H9 (cell line): ENCODE measurements around the gene ATP11C. TPM values are rescaled to one million over a fixed set of nuclear protein-coding genes. Genes with fewer than 3 reads are reported as not detected.

Source experiments
- DNase-seq: peaks from one replicate; pipeline ENCODE4 v3.0.0-alpha.2; 2017
- H2AFZ ChIP-seq: one replicate; pipeline ENCODE4 v1.6.1; 2013; ENCODE audit warnings: mild to moderate bottlenecking, low read length, control low read depth, moderate library complexity
- H2AK5ac ChIP-seq: 2 replicates; pipeline ENCODE4 v1.6.1; 2013; ENCODE audit warnings: low read length, control low read depth, mixed read lengths; ENCODE audit not compliant: insufficient read length
- H2BK120ac ChIP-seq: one replicate; pipeline ENCODE4 v1.6.1; 2013; ENCODE audit warnings: low read depth, mild to moderate bottlenecking, low read length, control low read depth, inconsistent platforms; ENCODE audit not compliant: poor library complexity, severe bottlenecking
- H2BK12ac ChIP-seq: 2 replicates; pipeline ENCODE4 v1.6.1; 2013; ENCODE audit warnings: low read length, control low read depth, mixed read lengths, low read depth; ENCODE audit not compliant: insufficient read length
- H2BK15ac ChIP-seq: 2 replicates; pipeline ENCODE4 v1.6.1; 2013; ENCODE audit warnings: low read depth, low read length, control low read depth
- H2BK20ac ChIP-seq: one replicate; pipeline ENCODE4 v1.6.1; 2013; ENCODE audit warnings: low read depth, mild to moderate bottlenecking, low read length, control low read depth, inconsistent platforms; ENCODE audit not compliant: poor library complexity, severe bottlenecking
- H2BK5ac ChIP-seq: 2 replicates; pipeline ENCODE4 v1.6.1; 2013; ENCODE audit warnings: low read length, control low read depth, mixed read lengths; ENCODE audit not compliant: insufficient read length
- H3K14ac ChIP-seq: 2 replicates; pipeline ENCODE4 v1.6.1; 2013; ENCODE audit warnings: low read length, control low read depth; ENCODE audit not compliant: insufficient read depth
- H3K18ac ChIP-seq: 2 replicates; pipeline ENCODE4 v1.6.1; 2013; ENCODE audit warnings: low read depth, mild to moderate bottlenecking, mixed read lengths, low read length, control low read depth; ENCODE audit not compliant: insufficient read length
- H3K23ac ChIP-seq: 2 replicates; pipeline ENCODE4 v1.6.1; 2013; ENCODE audit warnings: low read length, control low read depth, mixed read lengths, low read depth; ENCODE audit not compliant: insufficient read length
- H3K23me2 ChIP-seq: 2 replicates; pipeline ENCODE4 v1.6.1; 2013; ENCODE audit warnings: low read depth, mild to moderate bottlenecking, mixed read lengths, low read length, control low read depth; ENCODE audit not compliant: insufficient read length, poor library complexity, severe bottlenecking
- H3K27ac ChIP-seq: 2 replicates; pipeline ENCODE4 v1.5.1; 2013; ENCODE audit warnings: low read length, control low read depth, mixed read lengths, low read depth; ENCODE audit not compliant: insufficient read length
- H3K27me3 ChIP-seq: 2 replicates; pipeline ENCODE4 v1.6.1; 2013; ENCODE audit warnings: low read length, control low read depth, inconsistent platforms; ENCODE audit not compliant: insufficient read depth
- H3K4ac ChIP-seq: 2 replicates; pipeline ENCODE4 v1.6.1; 2013; ENCODE audit warnings: low read depth, mild to moderate bottlenecking, control low read depth, inconsistent platforms, low read length, moderate library complexity
- H3K4me1 ChIP-seq: 2 replicates; pipeline ENCODE4 v1.6.1; 2013; ENCODE audit warnings: low read length, control low read depth, inconsistent platforms; ENCODE audit not compliant: insufficient read depth
- H3K4me2 ChIP-seq: 2 replicates; pipeline ENCODE4 v1.6.1; 2013; ENCODE audit warnings: low read length, control low read depth, mixed read lengths; ENCODE audit not compliant: insufficient read length, insufficient read depth
- H3K56ac ChIP-seq: 2 replicates; pipeline ENCODE4 v1.6.1; 2013; ENCODE audit warnings: low read depth, mild to moderate bottlenecking, mixed read lengths, low read length, control low read depth; ENCODE audit not compliant: insufficient read length
- H3K79me1 ChIP-seq: 2 replicates; pipeline ENCODE4 v1.6.1; 2013; ENCODE audit warnings: low read depth, mild to moderate bottlenecking, moderate library complexity, low read length, control low read depth, inconsistent platforms; ENCODE audit not compliant: insufficient read depth, poor library complexity, severe bottlenecking
- H3K79me2 ChIP-seq: 2 replicates; pipeline ENCODE4 v1.6.1; 2013; ENCODE audit warnings: low read length, control low read depth, inconsistent platforms; ENCODE audit not compliant: insufficient read depth
- H3K9ac ChIP-seq: 2 replicates; pipeline ENCODE4 v1.6.1; 2013; ENCODE audit warnings: low read length, control low read depth, mixed read lengths; ENCODE audit not compliant: insufficient read length; ENCODE audit errors: extremely low read depth
- H3K9me3 ChIP-seq: one replicate; pipeline ENCODE4 v1.6.1; 2013; ENCODE audit warnings: low read depth, low read length, inconsistent platforms; ENCODE audit not compliant: control insufficient read depth
- H3T11ph ChIP-seq: one replicate; pipeline ENCODE4 v1.6.1; 2013; ENCODE audit warnings: mild to moderate bottlenecking, low read length, control low read depth, inconsistent platforms
- H4K20me1 ChIP-seq: one replicate; pipeline ENCODE4 v1.6.1; 2013; ENCODE audit not compliant: control insufficient read depth, insufficient read length, insufficient read depth
- H4K5ac ChIP-seq: 2 replicates; pipeline ENCODE4 v1.6.1; 2013; ENCODE audit warnings: low read depth, mild to moderate bottlenecking, mixed read lengths, low read length, control low read depth; ENCODE audit not compliant: insufficient read length
- H4K8ac ChIP-seq: replicated peaks from 2 replicates; pipeline ENCODE4 v1.6.1; 2013; ENCODE audit warnings: low read length, control low read depth, mixed read lengths, low read depth; ENCODE audit not compliant: insufficient read length
- H4K91ac ChIP-seq: 2 replicates; pipeline ENCODE4 v1.6.1; 2013; ENCODE audit warnings: low read depth, mild to moderate bottlenecking, moderate library complexity, mixed read lengths, low read length, control low read depth; ENCODE audit not compliant: insufficient read length
- H3K27ac Mint-ChIP-seq, 3 experiments: 2 replicates in 2 of 3; 3 replicates in 1 of 3; pipeline ENCODE4 v1.8.0; 2020 to 2021; ENCODE audit warnings: mixed read lengths in 3 of 3, mild to moderate bottlenecking in 1 of 3, moderate library complexity in 1 of 3
- H3K27me3 Mint-ChIP-seq: 2 replicates; pipeline ENCODE4 v1.8.0; 2021; ENCODE audit warnings: low read depth, mild to moderate bottlenecking, moderate library complexity, mixed read lengths
- H3K36me3 Mint-ChIP-seq, 3 experiments: 2 replicates in 2 of 3; 3 replicates in 1 of 3; pipeline ENCODE4 v1.8.0; 2020 to 2021; ENCODE audit warnings: low read depth in 3 of 3, mixed read lengths in 3 of 3; ENCODE audit not compliant: insufficient read depth in 1 of 3
- H3K4me1 Mint-ChIP-seq, 2 experiments: 2 replicates each; pipeline ENCODE4 v1.8.0; 2020; ENCODE audit warnings: mixed read lengths in 2 of 2
- H3K4me3 Mint-ChIP-seq, 2 experiments: 2 replicates in 1 of 2; 3 replicates in 1 of 2; pipeline ENCODE4 v1.8.0; 2020 to 2021; ENCODE audit warnings: mild to moderate bottlenecking in 2 of 2, mixed read lengths in 2 of 2, moderate library complexity in 1 of 2
- H3K9me3 Mint-ChIP-seq, 2 experiments: 2 replicates in 1 of 2; 3 replicates in 1 of 2; pipeline ENCODE4 v1.8.0; 2020; ENCODE audit warnings: mild to moderate bottlenecking in 2 of 2, mixed read lengths in 2 of 2, moderate library complexity in 1 of 2
- WGBS: extraction: QIAGEN DNeasy Blood & Tissue Kit; methylation state at CpG from one replicate; pipeline ENCODE4 v1.1.7; 2013; ENCODE audit warnings: missing lambda C conversion rate, low lambda C conversion rate, mixed read lengths; ENCODE audit not compliant: insufficient read length; ENCODE audit errors: extremely low coverage; 5-methylcytosine and 5-hydroxymethylcytosine counted together
- total RNA-seq: library from RNA; stranded (reverse); gene quantifications from 2 replicates; pipeline ENCODE4 v1.2.1, GENCODE V29; 2021
- TF ChIP-seq, protein P1 (sequence below): fragments of 200-600 bp; sonication (generic); conservative IDR thresholded peaks from 3 replicates; pipeline ENCODE4 v1.8.0; 2021; ENCODE audit warnings: antibody characterized with exemption, mild to moderate bottlenecking

The ATP11C gene
- total RNA-seq, 1 experiment from 2014 or later: 28.4 TPM

DNA sequence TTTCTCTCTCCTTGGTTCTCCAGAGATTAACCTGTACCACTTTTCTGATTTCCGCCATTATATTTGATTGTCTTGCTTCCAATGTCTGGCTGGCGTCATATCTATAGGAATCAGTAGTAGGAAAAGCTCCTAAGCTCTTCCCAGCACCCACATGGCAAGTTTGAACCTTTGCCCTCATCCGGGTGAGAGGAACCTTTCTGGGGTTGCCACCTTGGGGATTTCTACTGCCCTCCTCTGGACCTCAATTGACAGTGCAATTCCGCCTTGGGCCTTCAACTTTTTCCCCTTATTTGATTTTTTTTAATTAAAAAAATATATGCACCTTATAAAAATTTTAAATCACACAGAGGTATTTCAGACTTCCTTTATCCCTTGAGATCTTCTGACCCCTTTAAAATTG lies 34.4 kb upstream of the ATP11C start:
- H4K91ac ChIP-seq: no peak overlapping the region
- no peaks in the 10 kb centered on the region for H3K23me2 ChIP-seq
- no peak overlapping the region for H3K4me3 Mint-ChIP-seq
- no peaks in the 10 kb centered on the region for H3K79me2 ChIP-seq
- peak overlapping the region; percentile 70 for H2AFZ ChIP-seq
- H3K9me3 ChIP-seq: no peaks in the 10 kb centered on the region
- no peaks in the 10 kb centered on the region; the same call in 1 of the 2 replicates for H3K4me1 ChIP-seq
- no peak overlapping the region for H2BK120ac ChIP-seq
- H3K27me3 Mint-ChIP-seq: peaks cover 5% of the 10 kb centered on the region; the same call in 1 of the 2 replicates
- H3K36me3 Mint-ChIP-seq: no peaks in the 10 kb centered on the region; a peak in 1 of 7 replicates
- no peak overlapping the region for H2BK5ac ChIP-seq
- H2BK15ac ChIP-seq: no peak overlapping the region
- H3K79me1 ChIP-seq: no peaks in the 10 kb centered on the region
- no peak overlapping the region for H2AK5ac ChIP-seq
- H4K8ac ChIP-seq: no peak overlapping the region
- H2BK20ac ChIP-seq: no peak overlapping the region
- H3K9ac ChIP-seq: no peak overlapping the region
- H3K23ac ChIP-seq: no peak overlapping the region
- H2BK12ac ChIP-seq: no peak overlapping the region
- H3K27me3 ChIP-seq: no peaks in the 10 kb centered on the region
- no peak overlapping the region for H3K4ac ChIP-seq
- no peak overlapping the region for H3K18ac ChIP-seq
- no peak overlapping the region for H3K56ac ChIP-seq
- no peak overlapping the region for H3K4me2 ChIP-seq
- H3K4me1 Mint-ChIP-seq: peaks cover 3 to 8% of the 10 kb centered on the region in 2 experiments; a peak in 2 of 4 replicates
- TF ChIP-seq, protein P1, sequence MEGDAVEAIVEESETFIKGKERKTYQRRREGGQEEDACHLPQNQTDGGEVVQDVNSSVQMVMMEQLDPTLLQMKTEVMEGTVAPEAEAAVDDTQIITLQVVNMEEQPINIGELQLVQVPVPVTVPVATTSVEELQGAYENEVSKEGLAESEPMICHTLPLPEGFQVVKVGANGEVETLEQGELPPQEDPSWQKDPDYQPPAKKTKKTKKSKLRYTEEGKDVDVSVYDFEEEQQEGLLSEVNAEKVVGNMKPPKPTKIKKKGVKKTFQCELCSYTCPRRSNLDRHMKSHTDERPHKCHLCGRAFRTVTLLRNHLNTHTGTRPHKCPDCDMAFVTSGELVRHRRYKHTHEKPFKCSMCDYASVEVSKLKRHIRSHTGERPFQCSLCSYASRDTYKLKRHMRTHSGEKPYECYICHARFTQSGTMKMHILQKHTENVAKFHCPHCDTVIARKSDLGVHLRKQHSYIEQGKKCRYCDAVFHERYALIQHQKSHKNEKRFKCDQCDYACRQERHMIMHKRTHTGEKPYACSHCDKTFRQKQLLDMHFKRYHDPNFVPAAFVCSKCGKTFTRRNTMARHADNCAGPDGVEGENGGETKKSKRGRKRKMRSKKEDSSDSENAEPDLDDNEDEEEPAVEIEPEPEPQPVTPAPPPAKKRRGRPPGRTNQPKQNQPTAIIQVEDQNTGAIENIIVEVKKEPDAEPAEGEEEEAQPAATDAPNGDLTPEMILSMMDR: peak; percentile 62
- H3K9me3 Mint-ChIP-seq: peaks cover 9 to 31% of the 10 kb centered on the region in 2 experiments
- no peak overlapping the region for H3K14ac ChIP-seq
- H4K20me1 ChIP-seq: no peaks in the 10 kb centered on the region
- H4K5ac ChIP-seq: no peak overlapping the region
- H3T11ph ChIP-seq: no peak overlapping the region
- WGBS: no CpG with 5 or more reads among the region's 4 CpGs
- no peak for DNase-seq
- no peak overlapping the region for H3K27ac ChIP-seq
- H3K27ac Mint-ChIP-seq: no peak overlapping the region
